GM21423 (cell line): ENCODE results near the gene FREM1.

Experiments used
- ATAC-seq: cut with Tn5 transposase; IDR thresholded peaks from one replicate; pipeline ENCODE4 v1.9.1; 2021; ENCODE audit warnings: mild to moderate bottlenecking, moderate library complexity; ENCODE audit not compliant: unreplicated experiment

FREM1 gene

DNA sequence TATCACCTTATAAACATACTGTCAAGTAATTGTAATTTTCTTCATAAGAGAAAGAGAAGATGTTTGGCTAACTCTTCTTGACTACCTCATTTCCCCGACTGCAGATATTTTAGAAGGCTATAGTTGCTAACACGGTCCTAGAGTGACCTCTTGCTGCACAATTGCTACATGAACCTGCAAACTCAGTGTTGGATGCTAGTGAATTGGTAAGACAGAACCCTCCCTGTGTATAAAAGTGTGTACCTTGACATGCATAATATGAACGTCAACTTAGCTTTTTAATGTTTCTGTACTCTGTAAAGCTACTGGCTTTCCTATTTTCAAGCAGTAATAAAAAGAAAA lies 141.0 kb downstream of the FREM1 start:
- ATAC-seq: no peak

DNA sequence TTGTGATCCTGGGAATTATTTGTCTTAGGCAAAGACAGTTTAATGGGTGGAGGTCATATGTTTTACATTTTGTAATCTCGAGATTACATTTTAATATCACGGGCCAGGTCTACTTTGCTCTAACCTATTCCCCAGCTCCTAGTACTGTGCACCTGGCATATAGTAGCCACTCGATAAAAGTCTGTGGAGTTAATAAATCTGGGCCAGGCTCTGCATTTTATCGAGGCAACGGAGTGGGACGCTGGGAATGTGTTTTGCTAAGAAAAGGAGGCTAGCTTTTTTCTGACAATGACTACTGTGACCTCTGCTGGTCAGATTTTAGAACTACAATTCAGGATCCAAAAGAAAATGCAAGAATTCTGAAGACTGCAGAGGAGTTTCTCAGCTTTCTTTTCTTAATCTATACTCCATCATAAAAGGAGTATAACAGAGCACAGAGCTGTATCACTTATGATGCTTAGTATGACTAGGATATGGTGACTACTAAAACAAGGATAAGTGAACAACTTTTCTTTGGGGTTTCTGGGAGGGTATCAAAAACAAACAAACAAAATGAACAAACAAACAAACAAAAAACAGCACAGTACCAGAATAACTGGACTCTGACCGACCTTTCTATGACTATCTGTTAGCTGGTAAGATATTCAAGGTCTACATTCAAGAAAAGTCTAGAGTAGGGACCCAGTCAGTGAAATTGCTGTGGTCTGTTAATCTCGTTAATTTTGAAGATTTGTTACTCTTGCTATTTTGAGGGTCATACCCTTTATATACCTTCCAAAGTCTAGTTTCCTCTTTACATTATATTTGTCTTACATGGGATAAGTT lies 141.6 kb downstream of the FREM1 start:
- no peak for ATAC-seq

DNA sequence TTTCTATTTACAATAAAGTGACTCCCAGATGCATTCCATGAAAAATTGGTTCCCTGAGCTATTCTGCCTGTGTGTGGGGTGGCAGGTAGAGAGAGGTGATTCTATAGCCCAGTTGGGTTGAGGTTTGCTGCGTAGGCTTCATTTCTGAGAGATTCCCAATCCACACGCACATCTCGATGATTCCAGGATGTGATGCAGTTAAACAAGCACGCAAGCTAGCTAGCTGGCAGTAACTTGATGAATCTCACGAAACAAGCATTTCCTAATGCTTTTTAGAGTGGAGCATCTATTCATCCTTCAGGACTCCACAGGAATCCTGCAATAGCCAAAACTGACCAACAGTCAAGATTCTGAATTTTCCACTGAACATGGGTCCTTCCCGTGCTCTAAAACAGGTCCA lies 143.9 kb downstream of the FREM1 start:
- no peak for ATAC-seq

DNA sequence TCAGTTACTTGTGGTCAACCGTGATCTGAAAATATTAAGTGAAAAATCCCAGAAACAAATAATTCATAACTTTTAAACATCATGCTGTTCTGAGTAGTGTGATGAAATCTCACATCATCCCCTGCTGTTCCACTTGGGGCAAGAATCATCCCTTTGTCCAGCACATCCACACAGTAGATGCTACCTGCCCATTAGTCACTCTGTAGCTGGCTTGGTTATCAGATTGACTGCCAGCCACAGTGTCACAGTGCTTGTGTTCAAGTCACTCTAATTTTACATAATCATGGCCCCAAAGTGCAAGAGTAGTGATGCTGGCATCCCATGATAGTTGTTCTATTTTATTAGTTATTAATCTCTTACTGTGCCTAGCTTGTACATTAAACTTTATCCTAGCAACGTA lies 148.6 kb downstream of the FREM1 start:
- ATAC-seq: no peak

DNA sequence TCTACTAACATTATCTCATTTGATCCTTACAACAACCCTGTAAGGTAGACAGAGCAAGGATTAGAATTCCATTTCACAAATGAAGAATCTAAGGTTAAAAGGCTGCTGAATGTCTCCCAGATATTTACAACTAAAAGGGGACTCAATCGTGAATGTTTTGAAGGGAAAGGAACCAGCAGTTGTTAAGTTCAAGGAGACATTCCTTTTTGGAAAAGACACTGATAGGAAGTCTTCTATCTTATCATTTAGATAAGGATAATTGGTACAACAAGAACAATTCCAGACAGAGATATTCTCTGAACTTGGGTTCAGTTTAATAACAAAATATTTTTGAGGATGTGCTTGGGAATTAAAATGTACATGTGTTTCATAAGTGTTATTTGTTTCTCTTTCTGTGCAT lies 150.2 kb downstream of the FREM1 start:
- ATAC-seq: no peak

DNA sequence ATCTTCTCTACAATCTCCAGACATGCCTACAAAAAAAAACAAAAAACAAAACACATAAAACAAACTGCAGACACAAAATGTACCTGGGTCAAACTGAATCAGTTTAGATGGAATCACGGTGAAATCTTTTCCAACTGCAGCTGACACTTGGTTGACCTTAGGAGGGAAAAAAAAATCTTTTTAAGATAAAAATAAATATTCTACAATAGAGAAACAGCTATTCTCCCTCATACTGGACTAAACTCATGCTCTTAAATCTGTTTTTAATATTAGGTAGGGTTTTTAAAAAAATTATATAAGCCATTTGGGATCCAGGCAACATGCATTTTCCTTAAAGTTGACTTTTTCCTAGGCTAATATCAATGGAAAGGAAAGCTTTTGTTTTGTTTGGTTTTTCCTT lies 153.9 kb downstream of the FREM1 start:
- no peak for ATAC-seq

DNA sequence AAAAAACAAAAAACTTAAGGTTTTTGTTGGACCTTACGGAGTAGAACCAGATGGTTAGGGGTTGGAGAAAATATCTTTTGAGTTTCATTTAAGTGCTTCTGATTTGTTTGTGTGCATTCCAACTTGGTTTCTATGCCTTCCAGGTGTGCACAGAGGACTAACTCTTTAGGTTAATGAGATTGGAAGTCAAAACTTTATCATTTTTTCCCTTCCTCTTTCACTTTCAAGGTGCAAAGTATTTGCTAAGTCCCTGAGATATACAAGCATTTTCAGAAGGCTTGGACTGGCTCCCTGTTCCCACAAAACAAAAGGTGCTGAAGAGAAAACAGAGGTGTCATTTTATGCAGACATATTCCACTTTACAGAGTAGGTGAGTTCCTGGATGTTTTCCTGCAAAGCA lies 157.4 kb downstream of the FREM1 start:
- ATAC-seq: no peak

DNA sequence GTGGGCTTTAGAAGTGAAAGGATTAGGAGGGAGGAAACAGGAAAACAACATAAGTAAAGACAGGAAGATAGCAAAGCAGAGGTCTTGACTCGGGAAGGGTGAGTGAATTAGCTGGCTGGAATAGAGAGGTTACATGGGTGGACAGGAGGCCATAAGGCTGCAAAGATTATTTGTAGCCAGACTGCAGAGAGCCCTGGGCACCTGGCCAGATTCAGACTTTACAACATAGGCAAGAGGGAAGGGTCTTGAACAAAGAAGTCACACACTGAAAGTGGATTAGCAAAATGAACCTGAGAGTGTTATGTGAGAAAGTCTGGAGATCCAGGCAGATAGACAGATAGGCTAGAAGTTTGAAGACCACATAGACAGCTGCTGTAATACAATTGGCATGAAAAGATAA lies 158.0 kb downstream of the FREM1 start:
- no peak for ATAC-seq

DNA sequence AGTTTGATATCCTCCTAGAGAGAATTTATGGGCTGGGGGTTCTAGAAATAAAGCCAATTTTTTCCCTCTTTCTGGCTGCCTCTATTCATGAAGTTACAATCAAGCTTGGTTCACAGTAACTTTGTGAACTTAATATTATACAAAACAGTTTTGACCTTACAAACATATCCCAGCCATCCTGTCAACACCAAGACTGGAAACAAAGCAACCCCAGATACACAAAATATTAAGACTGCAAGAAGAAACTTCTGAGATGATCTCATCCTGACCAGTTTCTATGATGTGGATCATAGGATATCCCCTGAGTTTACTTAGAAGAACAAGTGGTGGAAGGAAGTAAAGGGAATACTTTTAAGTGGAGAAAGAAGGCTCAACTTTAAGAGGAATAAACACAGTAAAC lies 159.4 kb downstream of the FREM1 start:
- no peak for ATAC-seq

DNA sequence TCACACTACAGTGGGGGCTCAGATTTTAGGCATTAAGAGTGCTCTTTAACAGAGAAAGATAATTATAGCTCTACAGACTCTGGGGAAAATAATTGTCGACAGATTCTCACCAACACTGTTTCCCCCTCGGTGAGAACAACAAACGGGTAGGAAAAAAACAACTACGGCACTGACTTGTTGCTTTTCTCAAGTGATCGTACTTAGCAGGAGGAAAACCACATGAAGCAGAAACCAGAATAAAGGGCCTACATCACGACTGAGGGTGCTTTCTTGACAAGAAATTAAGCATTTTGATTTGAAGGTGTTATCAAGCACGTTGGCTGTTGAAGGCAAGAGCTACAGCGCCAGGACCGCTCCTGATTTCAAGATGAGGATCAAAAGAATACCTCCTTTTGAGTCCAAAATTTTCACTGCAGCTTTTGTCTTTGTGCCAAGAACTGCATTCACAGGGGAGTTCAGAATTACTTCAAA lies 160.5 kb downstream of the FREM1 start:
- no peak for ATAC-seq

DNA sequence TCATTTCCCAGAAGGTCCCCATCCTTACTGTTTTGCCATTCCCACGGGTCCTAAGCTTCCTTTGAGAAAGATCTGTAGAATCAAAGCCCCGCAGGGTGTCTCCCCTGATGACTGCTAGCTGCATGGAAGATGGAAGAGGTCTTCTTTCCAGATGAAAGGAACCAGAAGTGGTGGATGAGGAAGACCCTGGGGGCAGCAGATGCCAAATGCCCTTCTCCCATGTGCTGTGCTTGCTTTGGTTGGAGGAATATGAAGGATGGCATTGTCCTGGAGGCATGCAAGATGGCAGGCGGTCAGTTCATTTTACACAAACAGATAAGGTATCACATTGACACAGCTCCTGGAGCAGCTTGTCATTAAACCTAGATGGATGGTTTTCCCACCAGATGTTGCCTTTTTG lies 161.9 kb downstream of the FREM1 start:
- no peak for ATAC-seq

DNA sequence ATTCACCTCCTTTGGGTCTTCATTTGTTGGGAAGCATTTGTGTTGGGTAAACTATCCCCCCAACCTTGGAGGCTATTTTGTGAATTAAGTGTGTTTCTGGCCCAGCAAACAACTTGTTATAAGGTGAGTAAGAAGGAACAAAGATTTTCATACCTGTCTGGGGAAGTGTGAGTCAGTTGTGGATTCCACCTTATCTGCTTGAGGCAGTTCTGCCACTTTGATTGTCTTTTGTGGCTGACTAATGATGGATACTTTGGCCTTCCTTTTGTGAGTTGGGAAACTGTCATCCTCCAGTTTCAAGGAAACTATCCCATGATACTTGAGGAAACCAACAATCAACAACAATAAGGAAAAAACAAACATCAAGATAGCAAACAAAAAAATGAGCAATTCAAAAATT lies 163.1 kb downstream of the FREM1 start:
- no peak for ATAC-seq

DNA sequence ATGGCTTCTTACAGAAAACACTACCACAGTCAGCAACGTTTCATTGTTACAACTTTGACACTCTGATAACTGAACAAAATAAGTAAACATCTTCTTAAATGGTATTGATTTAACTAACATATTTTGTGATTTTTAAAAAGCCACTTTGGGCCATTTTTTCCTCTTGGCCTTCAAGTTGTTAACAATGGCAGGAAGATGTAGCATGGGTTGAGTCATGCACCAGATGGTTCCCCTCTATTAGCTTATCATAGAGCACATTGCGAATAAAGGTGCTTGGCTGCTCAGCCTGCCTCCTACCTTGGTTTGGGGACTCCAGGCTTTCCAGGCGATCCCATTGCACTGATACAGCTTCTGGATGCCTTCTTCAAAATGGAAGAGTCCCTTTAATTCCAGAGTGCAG lies 163.6 kb downstream of the FREM1 start:
- ATAC-seq: no peak

DNA sequence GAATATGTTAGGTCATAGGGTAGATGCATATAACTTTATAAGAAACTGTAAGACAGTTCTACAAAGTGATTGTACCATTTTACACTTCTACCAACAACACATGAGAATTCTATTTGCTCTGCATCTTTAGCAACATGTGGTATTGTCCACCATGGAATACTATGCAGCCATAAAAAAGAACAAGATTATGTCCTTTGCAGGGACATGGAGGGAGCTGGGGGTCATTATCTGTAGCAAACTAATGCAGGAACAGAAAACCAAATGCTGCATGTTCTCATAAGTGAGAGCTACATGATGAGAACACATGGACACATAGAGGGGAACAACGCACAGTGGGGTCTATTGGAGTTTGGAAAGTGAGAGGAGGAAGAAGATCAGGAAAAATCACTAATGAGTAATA lies 165.5 kb downstream of the FREM1 start:
- ATAC-seq: no peak

DNA sequence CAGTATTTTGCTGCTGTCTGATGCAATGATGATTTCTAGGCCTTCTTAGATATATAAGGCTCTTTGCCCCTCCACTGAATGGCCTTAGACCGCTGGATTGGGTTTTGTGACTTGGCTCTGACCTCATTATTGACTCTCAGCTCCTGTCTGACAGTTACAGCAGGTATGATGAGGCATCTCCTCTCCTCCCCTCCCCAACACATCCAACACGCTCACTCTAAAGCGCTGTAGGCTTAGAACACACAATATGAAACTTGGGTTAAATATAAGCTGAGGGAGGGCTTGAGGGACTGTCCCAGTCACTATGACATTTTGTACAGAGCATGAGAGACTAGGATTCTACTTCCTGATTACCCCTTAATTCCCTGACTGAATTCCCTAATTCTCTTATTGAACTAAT lies 168.9 kb downstream of the FREM1 start:
- ATAC-seq: peak; percentile 97

DNA sequence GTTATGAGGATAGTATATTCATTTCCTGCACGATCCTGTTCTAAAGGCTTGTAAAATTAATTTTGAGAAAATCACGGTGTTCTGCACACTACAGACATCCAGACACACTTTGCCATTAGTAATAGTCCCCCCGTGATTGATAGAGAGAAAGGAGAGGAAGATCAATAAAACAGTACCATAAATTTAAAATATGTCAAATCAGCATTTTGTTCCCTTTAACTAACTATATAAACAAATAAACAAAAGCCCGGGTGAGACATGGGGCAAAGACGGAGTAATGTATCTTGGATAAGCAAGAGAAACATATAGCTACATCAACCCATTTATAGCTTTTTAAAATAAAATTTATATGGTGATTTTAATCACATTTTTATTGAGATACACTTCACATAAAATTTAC lies 177.1 kb downstream of the FREM1 start:
- ATAC-seq: no peak

DNA sequence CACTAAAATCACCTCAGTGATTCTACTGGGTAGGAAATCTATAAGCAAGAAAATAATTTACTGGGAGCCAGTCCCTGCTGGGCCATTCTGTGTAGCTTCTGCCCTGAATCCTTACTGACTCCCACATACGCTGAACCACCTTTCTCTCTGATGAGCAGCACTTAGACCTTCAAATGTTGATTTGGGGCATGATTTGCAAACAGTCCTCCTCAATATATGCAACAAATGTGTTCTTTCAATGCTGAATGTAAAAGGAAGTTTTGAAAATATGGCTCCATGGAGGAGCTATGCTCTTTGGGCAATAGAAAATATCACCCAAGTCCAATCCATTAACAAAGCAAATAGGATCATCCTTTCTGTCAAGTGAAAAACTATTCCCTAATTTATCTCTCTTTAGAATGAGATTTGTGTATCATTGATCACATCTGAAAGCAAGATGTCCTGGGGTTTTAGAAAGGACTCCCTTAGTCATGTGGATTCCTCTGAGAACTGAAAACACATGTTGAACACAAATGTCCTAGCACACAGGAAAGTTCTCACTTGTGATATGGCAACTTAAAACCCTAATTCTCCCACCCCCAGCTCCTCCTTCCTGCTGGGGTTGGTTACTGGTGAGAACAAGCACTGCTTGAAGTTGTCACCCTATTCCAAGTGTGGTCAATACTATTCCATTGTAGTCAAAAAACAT lies 178.8 kb downstream of the FREM1 start:
- ATAC-seq: no peak

DNA sequence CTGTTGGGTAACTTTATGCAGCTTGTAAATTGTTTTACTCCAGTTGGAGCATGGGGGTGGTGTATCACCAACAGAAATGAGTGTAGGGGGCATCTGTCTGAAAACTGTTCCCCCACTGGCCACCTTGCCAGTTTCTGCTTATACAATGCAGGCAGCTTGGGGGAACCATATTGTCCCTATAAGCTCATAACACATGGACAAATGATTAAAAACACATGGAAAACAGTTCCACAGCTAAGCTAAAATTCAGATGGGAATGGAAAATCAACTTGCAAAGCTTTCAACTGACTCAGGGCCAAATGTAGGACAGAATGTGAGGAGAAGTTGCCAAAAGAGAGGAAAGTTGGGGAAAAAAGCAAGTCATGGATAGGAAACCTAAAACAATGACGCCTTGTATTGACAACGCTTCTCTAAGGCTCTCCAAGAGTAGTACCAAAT lies 179.7 kb downstream of the FREM1 start:
- no peak for ATAC-seq

DNA sequence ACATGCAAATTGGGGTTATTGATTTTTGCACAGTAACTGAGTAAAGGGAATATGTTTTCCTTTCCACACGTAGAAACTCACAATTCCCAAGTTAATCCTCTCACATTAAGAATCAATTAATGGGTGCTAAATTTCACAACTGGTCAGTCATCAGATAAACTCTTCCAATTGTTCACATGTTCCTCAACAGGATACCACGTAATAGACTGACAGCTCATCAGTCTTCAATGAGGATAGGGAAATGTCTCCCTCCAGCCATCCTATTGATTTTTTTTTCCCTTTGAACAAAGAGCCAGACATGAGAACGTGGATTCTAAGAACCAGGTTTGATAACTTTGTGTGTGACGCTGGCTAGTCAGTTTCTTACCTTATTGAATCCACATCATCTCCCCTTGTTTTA lies 186.9 kb downstream of the FREM1 start:
- ATAC-seq: no peak

DNA sequence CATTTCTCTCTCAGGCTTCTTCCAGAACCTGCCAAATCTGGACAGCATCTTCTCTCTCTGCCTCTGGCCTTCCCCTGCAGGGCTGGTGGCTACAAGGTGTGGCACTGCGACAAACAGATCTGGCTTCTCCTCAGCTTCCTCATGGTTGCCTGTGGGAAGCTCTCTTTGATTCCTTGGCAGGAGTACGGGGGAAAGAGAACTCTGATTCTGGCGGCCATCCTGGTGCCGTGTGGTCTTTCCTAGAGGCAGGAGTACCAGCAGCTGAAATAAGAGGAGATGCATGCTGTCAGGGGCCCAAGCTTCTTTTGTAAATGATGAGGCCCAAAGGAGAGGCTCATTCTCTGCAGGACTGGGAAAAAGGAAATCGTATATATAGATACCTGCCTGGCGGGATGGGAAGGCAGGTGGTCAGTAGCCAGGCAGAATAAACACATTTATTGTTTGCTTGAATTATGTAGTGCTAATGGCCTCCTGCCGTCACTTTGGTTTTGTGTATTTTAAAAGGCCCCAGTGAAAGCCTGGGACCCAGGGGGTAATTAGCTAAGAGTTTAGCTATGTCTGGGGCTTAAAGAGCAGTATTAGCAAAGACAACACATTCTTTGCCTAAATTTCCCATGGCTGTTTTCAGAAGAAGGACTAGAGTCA lies 187.7 kb downstream of the FREM1 start, which contains the start of gene CER1:
Gene CER1 (minus strand): TSS at position 343 of the 645 bp plus-strand sequence. CDS start 61 bp downstream, at position 282.
- no peak for ATAC-seq

DNA sequence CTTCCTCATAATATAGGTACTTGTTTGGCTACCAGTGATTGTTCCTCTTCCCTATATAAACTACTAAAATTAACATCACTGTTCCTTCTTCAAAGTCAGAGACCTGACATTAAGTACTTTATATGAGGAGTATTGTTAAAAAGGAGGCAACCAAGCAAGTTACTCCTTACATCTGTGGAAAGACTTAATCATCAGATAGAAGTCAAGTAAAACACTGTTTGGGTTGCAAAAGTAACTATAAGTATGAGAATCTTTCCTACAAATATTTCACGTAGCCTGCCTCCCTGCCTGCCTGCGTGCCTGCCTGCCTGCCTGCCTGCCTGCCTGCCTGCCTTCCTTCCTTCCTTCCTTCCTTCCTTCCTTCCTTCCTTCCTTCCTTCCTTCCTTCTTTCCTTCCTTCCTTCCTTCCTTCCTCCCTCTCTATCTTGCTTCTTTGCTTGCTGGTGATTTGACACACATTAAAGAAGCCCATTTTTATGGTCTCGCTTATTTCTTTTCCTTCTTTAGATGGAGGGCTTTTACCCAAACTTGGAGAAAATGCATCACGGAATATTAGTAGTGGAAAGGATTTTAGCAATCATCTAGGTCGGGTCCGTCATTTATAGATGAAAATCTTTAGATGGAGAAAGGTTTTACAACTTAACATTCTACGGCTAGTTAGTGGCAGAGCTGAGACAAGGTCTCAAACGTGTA lies 190.9 kb downstream of the FREM1 start:
- no peak for ATAC-seq
